Anterior cingulate cortex (tissue), 58 donors: ENCODE data around the gene CCDC88C.
"Not testable (repeated sequence)": the region's sequence is repeated elsewhere in the genome, so short reads cannot be mapped to it uniquely, and the experiment has no call there.

Experiments used
- DNase-seq, 58 donors: peaks; one replicate each; lab custom pipeline; 2025; lab: John Stamatoyannopoulos, UW

The CCDC88C gene, protein sequence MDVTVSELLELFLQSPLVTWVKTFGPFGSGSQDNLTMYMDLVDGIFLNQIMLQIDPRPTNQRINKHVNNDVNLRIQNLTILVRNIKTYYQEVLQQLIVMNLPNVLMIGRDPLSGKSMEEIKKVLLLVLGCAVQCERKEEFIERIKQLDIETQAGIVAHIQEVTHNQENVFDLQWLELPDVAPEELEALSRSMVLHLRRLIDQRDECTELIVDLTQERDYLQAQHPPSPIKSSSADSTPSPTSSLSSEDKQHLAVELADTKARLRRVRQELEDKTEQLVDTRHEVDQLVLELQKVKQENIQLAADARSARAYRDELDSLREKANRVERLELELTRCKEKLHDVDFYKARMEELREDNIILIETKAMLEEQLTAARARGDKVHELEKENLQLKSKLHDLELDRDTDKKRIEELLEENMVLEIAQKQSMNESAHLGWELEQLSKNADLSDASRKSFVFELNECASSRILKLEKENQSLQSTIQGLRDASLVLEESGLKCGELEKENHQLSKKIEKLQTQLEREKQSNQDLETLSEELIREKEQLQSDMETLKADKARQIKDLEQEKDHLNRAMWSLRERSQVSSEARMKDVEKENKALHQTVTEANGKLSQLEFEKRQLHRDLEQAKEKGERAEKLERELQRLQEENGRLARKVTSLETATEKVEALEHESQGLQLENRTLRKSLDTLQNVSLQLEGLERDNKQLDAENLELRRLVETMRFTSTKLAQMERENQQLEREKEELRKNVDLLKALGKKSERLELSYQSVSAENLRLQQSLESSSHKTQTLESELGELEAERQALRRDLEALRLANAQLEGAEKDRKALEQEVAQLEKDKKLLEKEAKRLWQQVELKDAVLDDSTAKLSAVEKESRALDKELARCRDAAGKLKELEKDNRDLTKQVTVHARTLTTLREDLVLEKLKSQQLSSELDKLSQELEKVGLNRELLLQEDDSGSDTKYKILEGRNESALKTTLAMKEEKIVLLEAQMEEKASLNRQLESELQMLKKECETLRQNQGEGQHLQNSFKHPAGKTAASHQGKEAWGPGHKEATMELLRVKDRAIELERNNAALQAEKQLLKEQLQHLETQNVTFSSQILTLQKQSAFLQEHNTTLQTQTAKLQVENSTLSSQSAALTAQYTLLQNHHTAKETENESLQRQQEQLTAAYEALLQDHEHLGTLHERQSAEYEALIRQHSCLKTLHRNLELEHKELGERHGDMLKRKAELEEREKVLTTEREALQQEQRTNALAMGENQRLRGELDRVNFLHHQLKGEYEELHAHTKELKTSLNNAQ (N-terminal part only)

DNA sequence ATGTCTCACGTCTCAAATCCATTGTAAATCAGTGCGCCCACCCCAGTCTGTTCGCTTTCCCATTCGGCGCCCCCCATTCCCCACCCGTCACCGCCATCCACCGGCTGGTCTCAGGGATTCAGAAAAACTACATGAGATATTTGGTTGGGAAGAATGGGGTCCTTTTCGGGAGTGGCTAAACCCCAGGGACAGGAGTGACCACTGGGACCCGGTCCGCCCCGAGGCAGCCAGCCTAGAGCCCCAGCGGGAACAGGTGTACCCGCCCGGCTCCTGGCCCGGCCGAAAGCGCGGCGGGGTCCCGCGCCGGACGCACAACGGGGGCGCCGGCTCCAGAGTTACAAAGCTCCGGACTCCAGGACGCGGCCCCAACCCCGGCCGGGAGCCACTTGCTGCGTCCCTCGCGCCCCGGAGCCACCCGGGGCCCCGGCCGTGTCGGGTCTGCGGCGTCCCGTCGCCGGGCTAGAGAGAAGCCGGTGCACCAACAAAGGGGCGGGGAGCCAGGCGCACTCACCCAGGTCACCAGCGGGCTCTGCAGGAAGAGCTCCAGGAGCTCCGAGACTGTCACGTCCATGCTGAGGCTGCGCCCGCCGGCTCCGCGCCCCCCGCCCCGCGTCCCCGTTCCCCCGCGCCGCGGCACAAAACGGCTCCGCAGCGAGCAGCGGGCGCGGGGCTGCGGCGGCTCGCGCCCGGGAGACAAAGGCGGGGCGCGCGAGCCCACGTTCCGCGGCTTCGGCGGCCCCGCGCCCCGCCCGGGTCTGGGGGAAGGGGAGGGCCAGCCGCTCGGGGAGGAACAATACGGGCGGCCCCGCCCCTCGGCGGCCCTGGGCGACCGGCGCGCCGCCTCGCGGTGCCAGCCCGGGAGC lies at the start of gene CCDC88C:
TSS of gene CCDC88C (minus strand) at position 701 of the 863 bp plus-strand sequence. CDS start at position 571, 130 bp downstream.
- peak in 18 of 58 donors; percentile 19 to 59 (median 32) for DNase-seq

DNA sequence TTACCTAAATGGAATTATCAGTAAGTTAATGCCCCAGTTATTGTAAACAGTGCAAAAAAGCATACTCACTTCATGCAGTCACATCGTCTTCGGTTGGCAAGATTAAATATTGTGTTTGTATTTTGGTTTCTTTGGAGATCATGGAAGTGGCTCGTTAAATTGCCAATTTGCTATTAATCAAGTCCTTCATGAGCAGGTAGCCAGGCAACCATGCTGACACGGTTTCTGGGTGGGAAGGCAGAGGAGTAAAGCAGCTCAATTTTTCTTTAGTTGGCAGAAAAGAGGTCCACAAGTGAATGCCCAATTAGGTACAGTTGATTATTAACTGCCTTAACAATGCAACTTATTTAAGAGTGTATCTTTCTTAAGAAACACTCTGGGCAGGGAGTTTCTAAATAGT lies 48.6 kb upstream of the CCDC88C start:
- DNase-seq: peak in 2 of 58 donors; percentile 0 to 1

DNA sequence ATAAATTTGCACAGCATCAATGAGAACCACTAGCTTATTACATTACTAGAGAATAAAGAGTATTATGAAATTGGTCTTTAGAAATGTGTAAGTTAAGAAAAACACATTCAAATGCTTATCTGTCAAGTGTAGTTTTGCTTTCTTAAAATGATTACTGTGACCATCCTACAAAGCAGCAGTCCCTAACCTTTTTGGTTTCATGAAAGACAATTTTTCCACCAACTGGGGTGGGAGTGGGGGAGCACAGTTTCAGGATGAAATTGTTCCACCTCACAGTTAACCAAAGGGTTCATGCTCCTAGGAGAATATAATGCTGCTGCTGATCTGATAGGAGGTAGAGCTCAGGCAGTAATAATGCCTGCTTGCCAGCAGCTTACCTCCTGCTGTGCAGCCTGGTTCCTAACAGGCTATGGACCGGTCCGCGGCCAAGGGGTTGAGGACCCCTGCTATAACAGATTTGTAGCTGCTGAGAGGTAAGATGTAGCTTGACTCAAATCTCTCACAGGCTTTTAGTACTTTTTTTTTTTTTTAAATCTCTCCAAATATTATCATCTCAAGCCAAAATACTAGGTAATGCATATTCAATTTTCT lies 47.1 kb upstream of the CCDC88C start:
- no peak for DNase-seq

DNA sequence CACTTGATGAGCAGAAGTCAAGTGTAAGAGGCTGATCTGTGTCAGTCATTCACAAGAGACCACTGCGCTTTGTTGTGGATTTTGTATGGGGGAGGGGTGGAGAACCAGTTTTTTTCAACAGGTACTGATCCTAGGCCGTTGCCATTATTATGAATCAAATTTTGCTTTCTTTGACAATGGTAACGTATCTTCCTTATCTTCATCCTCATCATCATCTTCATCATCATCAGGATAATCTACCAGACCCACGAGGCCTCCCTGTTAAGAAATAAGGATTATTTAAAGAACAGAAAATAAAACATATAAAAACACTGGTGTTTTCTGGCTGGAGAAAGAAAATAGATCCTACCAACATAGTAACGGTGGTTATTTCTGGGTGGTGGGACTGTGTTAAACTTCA lies 41.0 kb upstream of the CCDC88C start:
- DNase-seq: no peak

DNA sequence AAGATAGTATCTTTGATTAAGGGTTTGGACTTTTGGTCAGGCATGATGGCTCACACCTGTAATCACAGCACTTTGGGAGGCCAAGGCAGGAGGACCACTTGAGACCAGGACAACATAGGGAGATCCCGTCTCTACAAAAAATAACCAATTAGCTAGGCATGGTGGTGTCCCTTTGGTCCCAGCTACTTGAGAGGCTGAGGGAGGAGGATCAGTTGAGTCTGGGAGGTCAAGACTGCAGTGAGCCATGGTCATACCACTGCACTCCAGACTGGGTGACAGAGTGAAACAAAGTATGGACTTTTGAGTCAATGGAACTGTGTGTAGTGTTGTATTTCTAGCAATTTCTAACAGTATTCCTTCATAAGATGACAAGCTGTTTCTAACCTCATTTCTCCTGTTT lies 38.7 kb upstream of the CCDC88C start:
- DNase-seq: no peak

DNA sequence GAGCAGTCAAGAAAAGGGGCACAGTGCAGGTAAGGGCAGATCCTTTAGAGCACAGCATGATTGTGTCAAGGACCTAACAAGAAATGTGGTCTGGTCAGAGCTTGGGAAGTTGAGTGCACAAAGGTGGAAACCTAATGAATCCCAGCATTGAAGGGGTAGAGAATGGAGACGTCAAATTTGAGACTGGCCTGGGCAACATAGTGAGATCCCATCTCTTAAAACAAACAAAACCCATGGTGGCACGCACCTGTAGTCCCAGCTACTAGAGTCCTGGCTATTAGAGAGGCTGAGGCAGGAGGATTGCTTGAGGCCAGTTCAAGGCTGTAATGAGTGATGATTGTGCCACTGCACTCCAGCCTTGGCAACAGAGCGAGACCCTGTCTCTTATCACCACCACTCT lies 37.0 kb upstream of the CCDC88C start:
- DNase-seq: no peak

DNA sequence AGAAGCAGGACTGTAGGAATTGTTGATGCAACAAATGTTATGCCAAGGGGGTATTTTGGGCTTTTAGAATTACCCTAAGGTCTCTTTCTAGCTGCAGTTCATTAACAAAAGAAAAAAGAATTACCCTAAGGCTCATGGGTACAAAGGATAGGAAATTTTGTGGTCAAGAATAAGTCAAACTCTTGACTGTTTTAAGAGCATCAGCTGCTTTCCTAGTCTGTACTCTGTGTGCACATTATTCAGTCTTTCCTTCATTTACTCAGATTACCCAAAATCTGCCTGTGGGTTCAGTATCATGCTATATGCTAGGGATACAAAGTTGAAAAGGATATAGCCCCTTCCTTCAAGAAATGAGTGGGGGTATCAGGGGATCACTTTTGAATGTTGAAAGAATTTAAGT lies 36.5 kb upstream of the CCDC88C start:
- no peak for DNase-seq

DNA sequence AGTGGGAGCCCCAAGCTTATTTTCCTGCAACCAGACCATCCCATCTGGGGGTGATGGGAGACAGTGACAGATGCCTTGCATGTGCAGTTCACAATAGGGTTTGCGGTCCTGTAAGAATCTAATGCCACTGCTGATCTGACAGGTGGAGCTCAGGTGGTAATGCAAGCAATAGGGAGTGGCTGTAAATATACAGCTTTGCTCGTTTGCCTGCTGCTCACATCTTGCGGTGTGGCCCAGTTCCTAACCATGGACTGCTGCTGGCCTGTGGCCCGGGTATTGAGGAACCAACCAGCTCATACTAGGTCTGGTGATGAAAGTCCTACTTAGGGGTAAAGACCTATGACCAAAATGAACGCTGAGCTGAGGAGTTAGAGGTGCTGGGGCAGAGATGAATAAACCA lies 36.1 kb upstream of the CCDC88C start:
- DNase-seq: no peak

DNA sequence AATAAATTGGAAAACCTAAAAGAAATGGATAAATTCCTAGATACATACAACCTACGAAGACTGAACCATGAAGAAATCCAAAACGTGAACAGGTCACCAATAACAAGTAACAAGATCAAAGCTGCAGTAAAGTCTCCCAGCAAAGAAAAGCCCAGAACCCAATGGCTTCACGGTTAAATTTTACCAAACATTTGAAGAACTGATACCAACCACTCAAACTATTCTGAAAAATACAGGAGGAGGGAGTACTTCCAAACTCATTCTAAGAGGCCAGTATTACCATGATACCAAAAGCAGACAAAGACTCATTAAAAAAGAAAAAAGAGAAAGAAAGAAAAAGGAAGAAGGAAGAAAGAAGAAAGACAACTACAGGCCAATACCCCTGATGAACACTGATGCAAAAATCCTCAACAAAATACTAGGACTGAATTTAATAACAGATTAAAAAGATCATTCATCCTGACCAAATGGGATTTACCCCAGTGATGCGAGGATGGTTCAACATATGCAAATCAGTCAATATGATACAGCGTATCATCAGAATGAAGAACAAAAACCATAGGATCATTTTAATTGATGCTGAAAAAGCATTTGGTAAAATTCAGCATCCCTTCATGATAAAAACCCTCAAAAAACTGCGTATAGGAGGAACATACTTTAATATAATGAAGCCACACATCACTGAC lies 26.9 kb upstream of the CCDC88C start:
- no peak for DNase-seq

DNA sequence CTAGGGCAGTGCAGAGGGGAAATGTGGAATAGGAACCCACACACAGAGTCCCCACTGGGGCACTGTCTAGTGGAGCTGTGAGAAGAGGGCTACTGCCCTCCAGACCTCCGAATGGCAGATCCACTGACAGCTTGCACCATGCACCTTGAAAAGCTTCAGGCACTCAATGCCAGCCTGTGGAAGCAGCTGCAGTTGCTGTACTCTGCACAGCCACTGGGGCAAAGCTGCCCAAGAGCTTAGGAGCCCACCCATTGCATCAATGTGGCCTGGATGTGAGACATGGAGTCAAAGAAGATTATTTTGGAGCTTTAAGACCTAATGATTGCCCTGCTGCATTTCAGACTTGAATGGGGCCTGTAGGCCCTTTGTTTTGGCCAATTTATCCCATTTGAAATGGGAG lies 21.7 kb upstream of the CCDC88C start:
- no peak for DNase-seq

DNA sequence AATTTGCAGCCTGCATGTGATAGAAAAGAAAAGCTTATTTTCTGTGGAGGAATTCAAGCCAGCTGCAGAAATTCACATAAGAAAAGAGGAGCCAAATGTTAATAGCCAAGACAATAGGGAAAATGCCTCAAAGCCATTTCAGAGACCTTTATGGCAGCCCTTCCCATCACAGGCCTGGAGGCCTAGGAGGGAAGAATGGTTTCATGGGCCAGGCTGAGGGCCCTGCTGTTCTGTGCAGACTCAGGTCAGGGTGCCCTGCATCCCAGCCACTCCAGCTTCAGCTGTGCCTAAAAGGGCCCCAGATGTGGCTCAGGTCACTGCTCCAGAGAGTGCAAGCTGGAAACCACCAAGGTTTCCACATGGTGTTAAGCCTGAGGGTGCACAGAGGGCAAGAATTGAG lies 21.2 kb upstream of the CCDC88C start:
- DNase-seq: no peak

DNA sequence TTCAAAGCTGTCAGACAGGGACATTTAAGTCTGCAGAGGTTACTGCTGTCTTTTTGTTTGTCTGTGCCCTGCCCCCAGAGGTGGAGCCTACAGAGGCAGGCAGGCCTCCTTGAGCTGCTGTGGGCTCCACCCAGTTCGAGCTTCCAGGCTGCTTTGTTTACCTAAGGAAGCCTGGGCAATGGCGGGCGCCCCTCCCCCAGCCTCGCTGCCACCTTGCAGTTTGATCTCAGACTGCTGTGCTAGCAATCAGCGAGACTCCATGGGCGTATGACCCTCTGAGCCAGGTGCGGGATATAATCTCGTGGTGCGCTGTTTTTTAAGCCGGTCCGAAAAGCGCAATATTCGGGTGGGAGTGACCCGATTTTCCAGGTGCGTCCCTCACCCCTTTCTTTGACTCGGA lies 18.6 kb upstream of the CCDC88C start:
- not testable (repeated sequence) for DNase-seq

DNA sequence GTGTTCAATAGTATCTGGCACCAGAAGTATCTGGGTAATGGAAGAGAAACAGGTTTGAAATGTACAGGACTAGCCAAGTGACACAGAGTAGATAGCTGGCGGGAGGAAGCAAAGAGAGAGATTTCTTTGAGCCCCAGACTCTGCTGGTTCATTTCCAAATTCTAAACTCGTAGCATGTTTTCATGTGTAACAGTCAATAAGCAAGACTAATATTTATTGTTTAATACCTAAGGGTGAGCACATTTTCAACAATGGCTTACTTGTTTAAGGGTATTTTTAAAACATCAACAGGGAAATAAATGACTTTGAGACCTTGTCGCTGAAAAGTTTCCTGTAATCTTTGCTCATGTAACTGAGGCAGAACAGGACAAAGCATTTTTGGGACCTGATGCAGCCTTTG lies 11.8 kb upstream of the CCDC88C start:
- DNase-seq: no peak

DNA sequence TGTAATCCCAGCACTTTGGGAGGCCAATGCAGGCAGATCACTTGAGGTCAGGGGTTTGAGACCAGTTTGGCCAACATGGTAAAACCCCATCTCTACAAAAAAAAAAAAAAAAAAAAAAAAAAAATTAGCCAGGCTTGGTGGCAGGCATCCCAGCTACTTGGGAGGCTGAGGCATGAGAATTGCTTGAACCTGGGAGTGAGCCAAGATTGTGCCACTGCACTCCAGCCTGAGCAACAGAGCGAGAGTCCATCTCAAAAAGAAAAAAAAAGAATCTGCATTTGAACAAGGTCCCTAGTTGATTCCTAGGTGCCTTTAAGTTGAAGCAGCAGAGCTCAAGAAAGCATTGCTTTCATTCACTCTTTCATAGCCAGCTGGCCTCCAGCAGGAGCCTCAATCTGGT lies 11.3 kb upstream of the CCDC88C start:
- DNase-seq: not testable (repeated sequence)

DNA sequence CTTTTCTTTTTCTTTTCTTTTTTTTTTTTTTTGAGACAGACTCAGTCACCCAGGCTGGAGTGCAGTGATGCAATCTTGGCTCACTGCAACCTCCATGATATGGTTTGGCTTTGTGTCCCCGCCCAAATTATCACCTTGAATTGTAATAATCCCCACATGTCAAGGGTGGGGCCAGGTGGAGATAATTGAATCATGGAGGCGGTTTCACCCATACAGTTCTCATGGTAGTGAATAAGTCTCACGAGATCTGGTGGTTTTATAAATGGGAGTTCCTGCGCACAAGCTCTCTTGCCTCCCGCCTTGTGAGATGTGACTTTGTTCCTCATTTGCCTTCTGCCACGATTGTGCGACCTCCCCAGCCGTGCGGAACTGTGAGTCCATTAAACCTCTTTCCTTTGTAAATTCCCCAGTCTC lies 7.9 kb upstream of the CCDC88C start:
- DNase-seq: not testable (repeated sequence)

DNA sequence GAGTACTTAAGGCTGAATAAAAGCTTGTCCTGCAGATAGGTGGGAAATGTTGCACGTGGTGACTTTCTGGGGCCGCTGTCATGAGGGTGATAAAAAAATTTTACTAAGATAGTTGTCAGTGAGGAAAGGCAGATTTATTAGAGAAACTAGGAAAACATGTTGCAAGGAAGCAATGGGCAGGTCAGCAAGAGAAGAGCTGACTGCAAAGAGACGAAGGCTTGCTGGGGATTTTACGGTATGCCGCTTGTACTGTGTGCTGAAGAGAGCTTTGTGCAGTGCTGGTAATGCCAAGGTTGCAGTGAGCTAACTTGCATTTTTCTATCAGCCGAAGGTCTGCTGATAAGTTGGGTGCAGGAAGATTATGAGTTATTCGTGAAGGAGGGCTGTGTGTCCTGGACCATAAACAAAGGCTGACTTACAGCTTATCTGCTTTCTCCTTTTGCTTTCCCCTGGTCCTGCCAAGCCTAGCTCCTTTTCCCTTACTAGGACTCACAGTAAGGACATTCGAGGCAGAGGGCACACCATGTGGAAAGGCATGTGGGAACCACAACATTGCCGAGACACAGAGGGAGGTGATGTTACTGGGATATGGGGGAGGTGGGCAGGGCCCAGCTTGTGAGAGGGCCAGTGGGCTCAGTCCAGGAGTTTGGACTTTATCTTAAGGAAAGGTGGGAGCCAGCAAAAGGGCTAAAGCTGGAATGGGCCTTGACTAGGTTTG lies 7.4 kb upstream of the CCDC88C start:
- no peak for DNase-seq

DNA sequence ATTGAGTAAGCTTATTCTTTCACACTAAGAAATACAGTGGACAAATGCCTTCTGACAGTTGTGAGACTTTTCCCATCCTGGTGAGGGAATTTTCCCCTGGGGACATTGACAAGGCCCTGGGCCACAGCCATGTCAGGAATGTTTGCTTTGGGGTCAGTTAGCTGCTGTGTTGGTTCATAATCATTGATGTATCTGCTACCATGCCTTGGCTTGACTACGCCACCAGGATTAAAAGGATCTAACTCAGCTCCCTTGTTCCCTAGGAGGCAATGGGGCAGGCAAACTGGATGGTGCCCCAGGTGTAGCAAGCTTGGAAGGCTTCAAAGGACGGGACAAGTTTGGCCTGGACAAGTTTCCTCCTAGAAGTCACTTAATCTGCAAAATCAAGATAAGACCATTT lies 3.1 kb upstream of the CCDC88C start:
- DNase-seq: no peak

DNA sequence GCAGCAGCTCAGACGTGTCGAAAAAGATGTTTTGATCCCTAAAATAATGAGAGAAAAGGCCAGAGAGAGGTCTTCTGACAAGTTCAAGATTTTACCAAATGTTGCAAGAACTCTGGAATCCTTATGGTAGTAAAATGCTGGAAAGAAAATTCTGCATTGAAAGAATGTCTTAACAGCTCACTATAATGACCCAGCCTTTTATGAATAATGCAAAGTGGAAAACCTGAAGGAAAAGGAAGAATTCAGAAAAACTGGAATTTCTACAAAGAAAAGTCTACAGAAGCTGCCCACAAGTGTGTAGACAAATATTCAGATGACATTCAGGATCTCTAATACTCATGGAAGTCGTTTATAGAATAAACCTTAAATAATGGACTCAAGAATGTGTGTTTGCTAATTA lies 1.8 kb upstream of the CCDC88C start:
- DNase-seq: no peak
